HG03139 (cell line): Measurements from ENCODE around the gene ACBD4.
"Not testable (repeated sequence)": the region's sequence is repeated elsewhere in the genome, so short reads cannot be mapped to it uniquely, and the experiment has no call there.

ENCODE experiments used
- ATAC-seq: cut with Tn5 transposase; IDR thresholded peaks from one replicate; pipeline ENCODE4 v1.9.1; 2021; ENCODE audit not compliant: unreplicated experiment

The ACBD4 gene

DNA sequence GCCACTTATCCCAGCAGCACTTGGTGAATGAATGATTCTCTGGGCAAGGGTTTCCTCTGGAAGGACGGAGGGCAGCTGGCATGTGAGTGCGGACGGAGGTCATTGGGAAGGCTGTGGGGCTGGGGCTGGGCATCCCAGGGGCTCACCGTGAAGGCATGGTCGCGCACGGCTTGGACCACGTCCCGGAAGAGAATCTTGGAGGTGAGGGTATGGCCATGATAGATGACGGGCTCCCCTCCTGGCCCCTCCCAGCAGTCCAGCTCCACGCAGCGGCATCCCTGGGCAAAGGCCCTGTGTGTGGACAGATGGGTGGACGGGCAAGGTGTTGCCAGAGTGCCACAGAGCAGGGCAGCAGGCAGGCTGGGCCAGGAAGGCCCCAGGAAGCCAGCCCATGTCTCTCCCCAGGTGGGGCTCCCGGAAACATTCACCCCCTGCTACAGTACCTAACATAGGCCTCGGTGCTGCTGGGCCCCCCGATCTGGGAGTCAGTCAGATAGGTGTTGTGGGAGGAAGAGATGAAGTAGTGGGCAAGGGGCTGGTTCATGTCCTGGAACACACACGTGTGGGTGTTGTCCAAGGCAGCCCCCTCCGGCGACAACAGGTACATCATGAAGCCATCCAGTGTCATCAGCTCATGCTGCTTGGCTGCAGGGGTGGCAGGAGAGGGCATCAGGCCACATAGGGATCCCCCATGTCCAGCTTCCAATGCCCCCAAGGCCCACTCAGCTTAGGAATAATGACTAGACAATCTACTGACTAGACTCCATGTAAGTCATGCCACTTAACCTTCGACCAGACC, 17.4 kb upstream of the ACBD4 start:
- ATAC-seq = no peak

DNA sequence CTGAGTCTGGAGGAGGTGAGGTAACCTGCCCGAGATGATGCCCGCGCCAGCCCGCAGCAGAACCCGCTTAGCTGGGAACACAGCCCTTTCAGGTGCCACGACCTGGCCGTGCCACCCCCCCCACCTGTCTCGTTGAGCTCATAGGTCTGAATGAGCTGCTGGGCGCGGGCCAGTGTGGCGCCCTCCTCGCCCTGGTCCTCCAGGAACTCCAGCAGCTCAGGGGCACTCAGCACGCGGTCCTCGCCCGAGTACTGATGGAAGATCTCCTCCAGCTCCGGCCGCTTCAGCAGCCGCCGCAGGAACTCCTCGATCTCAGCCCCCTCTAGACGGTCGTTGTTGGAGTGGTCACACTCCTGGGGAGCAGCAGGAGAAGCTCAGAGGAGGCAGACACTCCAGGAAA, 16.8 kb upstream of the ACBD4 start:
- no peak for ATAC-seq

DNA sequence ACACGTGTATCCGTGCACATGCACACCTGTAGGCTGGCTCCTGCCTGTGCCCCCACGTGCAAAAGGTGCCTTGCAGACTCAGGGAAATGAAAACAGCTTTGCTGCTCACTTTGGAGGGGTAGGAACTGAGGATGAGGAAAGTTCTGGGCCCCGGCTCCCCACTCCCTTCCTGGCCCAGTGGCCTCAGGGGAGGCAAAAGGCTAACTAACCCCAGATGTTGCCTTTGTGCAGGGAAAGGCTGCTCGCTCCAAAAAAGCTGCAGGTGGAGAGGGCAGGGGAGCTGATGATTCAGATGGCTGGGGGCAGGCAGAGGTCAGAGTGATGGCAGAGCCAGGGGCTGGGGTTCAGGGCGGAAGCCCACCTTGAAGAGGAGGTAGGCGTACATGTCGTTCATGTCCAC, 15.5 kb upstream of the ACBD4 start:
- ATAC-seq = no peak

DNA sequence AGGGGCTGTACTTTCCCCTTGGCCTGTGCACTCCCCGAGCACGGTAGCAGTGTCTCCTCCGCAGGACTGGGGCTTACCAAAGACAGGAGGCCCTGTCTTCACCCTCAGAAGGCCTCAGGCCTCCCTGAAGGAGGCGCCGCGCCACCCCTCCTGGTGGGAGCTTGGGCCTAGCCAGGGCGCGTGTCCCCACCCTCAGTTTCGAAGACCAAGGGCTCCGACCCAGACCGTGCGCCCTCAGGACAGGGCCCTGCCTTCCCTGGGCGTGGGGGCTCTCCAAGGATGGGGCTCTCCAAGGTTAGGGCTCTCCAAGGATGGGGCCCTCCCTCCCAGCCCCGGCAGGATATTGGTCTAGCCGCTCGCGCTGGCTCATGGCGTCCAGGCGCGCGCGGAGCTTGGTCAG, 14.9 kb upstream of the ACBD4 start:
- ATAC-seq = no peak

DNA sequence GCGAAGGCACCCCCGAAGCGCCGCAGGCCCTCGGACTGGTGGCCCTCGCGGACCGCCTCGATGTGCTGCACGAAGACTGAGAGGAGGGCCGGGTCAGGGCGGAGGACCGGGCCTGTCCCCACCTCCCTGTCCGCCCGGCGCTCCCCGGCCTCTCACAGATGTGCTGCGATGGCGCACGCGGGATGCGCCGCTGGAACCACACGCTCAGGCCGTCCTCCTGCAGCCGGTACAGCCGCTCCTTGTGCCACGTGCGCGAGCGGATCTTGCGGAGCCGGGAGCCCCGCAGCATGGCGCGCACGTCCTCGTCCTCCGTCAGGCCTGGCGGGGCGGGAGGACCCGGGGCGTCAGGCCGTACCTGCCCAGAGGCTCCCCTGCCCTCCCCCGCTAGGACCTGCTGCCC, 14.4 kb upstream of the ACBD4 start:
- no peak for ATAC-seq

DNA sequence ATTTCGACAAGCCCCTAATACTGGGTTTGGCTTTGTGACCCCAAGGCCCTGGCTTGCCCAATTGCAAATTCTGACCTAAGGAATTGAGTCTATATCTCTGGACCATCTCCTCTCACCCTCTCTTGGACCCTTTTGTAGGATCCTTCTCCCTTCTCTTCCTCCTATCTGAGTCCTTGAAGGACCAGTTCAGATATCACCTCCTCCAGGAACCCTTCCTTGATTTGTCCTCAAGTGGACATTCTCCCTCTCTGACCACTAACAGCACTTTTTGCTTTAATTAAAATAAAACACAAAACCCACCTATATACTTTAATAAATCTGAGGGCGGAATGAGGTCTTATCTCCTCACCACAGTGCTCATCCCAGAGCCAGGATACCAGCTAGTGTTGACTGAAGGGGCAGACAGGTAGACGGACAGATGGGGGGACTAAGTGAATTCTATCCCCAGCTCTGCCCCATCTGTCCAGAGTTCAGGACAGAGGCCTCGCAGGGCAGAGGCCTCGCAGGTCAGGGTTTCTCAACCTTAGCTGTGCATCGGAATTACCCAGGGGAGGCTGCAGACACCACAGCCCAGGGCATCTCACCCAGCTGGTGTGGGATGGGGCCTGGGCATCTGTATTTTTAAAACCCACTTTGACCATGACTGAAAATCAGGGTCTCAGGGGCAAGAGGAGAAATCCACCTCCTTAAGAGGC, 12.3 kb upstream of the ACBD4 start:
- ATAC-seq = no peak

DNA sequence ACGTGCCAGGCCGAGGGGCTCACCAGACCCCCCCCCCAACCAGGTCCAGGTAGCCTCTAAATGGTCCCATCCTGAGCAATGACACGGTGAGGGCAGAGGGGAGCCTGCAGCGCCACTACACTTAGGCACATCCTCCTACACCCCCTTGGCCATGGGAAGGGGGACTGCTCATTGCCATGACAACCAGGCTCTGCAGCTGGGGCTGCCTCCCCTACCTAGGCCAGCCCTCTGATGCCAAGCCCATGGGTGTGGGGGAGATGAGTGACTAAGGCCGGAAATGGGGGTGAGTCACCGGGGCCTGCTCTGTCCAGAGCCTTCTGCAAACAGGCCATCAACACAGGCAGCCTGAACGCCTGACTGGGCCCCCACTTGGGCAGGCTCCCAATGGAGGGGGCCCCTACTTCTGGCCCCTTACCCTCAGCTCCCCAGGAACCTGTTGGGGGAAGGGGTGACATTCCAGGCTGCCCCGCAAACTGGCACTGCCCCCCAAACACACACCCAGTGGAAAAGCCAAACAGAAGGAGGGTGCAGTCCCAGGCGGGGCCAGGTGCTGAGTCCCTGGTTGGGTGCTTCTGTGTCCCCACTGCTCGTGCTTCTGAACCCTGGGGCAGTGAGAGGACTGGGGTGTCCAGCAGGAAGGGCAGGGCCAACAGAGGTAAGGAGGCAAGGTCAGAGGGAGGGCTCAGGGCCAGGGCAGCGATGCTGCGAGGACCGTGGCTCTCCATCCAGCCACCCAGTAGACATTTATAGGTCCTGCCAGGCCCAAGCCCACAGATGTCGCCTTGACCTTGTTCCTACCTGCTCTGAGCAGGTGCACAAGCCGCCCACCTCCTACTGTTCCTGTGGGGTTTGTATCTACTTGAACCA, 11.3 kb upstream of the ACBD4 start:
- no peak for ATAC-seq

DNA sequence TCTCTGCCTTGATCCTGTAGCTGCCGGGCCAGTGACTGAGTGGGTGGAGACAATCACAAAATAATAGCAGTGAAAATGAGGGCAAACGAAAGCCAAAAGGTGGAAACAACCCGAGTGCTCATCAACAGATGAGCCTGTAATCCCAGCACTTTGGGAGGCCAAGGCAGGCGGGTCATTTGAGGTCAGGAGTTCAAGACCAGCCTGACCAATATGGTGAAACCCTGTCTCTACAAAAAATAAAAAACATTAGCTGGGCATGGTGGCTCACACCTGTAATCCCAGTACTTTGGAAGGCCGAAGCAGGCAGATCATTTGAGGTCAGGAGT, 10.7 kb upstream of the ACBD4 start:
- not testable (repeated sequence) for ATAC-seq

DNA sequence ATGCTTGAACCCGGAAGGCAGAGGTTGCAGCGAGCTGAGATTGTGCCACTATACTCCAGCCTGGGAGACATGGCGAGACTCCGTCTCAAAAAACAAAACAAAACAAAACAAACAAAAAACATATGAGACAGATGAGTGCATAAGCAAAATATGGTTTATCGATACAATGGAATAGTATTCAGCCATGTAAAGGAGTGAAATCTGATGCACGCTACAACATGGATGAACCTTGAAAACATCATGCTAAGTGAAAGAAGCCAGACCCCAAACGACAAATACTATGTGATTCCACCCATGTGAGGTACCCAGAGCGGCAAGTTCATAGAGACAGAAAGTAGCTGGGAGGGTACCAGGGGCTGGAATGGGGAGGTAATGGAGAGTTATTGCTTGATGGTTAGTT, 10.0 kb upstream of the ACBD4 start:
- no peak for ATAC-seq

DNA sequence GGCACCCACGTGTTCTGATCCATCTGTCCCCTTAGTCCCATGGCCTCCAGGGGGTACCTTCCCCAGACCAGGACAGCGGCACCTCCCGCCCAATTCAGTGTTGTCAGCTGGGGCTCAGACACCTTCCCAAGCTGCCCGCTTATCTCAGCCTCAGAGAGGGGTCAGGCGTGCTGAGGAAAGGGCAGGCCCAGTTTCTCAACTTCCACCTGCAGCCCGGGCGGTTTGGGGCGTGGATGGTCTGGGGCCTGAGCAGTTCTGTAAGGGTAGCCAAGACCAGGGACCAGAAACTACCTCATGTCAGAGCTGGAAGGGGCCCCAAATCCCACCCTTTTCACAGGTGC, 8.3 kb upstream of the ACBD4 start:
- no peak for ATAC-seq

DNA sequence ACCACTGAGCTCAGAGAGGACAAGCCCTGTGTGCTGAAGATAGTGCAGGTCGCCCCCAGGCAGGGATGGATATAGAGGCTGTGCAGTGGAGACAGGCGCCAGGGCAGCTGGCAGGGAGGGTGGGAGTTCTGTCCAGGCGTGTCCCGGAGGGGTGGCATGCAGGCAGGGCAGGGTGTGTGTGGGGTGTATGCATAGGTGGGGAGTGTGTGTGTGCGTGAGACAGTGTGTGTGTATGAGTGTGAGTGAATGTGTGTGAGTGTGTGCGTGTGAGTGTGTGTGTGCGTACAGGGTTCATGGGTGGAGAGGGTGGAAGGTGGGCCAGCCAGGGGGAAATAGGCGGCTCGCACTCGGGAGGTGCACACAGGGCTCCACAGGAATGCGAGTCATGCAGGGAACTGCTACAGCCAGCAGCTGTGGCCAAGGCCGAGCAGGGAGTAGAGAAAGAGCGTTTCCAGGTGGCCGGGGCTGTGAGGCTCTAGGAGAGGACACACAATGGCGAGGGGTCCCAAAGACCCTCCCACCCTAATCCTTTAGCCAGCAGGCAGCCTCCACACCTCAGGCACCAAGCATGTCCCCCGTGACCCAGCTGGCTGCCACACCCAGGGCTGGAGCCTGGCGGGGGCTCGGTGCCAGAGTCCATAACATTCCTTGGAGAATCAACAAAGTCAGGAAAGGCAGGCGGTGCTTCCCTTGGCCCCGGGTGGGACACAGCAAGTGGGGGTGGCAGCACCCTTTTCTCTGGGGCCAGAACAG, 7.8 kb upstream of the ACBD4 start:
- no peak for ATAC-seq

DNA sequence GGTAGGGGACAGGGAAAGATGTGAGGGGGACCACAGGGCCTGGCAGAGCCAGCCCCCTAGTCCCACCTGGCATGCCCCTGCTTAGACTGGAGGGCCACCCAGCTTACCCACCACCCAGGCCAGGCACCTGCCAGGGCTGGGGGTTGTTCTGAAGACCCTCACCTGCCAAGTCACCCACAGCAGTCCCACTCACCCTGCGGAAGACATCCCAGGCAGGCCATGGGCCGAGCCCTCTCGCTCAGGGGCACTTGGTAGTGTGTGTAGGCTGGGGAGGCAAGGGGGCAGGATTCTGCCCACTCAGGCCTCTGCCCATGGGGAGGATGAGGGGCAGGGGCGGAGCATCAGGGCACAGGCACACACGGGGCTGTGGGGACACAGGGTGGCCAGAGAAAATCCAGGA, 7.2 kb upstream of the ACBD4 start:
- no peak for ATAC-seq

DNA sequence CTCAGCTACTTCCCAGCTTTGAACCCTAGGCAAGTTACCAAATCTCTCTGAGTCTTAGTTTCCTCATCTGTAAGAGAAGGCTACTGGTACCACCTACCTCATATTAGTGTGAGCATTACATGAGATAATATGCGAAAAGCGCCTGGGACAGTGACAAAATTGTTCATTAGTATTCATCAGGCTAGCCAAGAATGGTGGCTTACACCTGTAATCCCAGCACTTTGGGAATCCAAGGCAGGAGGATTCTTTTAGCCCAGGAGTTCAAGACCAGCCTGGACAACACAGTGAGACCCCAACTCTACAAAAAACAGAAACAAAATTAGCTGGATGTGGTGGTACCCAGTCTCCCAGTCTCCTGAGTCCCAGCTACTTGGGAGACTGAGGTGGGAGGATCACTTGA, 6.5 kb upstream of the ACBD4 start:
- no peak for ATAC-seq

DNA sequence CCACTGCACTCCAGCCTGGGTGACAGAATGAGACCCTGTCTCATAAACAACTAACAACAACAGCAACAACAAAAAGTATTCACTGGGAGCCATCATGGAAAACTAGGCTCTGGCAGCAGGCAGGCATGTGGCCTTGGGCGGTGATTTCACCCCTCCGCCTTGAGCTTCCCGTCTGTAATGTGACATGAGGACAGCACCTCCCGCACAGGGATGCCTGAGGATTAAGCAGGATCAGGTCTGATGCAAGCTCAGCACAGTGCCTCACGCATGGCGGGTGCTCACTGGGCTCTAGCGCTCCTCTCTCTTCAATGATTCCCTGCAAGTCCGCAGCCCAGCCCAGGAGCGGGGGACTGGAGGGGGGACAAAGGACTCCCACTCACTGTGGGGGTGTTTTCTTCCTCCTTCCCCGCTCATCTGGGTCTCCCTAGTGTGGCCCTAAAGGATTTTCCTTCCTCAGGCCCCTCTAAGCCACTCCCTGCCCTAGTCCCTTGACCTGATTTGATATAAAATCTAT, 6.0 kb upstream of the ACBD4 start:
- no peak for ATAC-seq

DNA sequence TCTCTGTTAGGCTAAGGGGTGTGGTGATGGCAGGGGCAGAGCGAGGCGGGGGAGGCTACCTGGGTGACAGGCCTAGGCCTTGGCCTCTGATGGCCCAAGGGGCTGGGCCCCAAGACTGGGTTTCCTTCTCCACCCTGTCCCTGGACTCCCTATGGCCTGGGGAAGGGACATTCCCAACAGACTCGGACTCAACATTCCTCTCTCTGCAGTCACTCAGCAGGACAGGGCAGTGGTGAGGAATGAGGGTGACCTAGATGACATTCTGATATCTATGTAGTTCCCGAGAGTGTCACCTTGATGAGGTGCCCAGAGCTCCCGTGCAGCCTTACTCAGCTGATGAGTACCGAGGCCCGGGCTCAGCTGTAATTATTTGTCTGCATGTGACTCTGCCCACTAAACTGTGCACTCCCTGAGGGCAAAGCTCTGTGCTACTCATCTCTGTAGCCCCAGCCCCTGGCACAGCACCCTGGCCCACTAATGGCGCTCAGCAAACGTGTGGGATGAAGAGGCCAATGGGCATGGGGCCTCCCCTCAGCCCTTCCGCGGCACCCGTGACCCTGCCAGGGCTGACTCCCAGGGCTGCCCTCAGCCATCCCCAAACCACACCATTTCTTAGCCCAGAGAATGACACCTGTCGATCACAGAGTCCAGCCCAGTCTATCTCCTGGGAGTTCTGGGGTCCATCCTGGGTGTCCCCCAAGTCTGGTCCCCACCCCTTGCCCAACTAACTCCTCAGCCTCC, 5.4 kb upstream of the ACBD4 start:
- no peak for ATAC-seq

DNA sequence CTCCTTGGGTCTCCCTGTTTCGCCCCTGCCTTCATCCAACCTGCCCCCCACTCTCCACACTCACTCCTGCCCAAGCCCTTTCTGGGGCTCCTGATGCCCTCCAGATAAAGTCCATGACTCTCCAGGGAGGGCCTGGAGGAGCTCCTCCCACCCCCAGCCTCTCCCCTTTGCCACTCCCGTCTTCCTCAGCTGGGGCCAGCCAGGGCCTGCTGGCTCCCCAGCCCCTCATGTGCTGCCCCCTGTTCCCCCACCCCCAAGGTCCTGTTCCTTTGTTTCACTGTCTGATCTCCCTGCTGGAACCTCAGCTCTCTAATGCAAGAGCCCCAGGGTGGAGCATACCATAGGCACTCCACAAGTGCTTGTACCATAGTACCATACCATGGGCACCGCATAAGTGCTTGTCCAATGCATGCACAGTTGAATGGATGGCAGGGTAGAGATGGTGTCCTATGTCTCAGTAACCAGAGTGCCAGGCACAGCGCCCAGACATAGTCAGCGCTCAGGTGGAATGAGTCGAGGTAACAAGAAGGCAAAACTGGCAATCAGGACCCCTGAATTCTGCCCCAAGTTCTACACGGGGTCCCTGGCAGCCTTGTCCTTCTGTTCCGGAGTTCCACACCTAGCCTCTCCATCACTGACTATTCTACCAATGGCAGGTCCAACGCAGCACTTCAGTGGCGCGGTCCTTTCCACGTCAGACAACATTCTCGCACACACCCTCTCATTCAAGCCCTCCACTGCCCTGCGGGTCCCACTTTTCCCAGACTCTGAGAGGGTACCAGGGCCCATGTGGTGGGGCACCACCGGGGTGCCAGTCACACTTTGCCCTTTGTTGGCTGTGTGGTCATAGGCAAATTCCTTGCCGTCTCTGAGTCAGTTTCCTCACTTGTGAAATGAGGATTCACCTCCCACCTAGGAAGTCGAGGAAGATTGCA, 4.5 kb upstream of the ACBD4 start:
- ATAC-seq = no peak

DNA sequence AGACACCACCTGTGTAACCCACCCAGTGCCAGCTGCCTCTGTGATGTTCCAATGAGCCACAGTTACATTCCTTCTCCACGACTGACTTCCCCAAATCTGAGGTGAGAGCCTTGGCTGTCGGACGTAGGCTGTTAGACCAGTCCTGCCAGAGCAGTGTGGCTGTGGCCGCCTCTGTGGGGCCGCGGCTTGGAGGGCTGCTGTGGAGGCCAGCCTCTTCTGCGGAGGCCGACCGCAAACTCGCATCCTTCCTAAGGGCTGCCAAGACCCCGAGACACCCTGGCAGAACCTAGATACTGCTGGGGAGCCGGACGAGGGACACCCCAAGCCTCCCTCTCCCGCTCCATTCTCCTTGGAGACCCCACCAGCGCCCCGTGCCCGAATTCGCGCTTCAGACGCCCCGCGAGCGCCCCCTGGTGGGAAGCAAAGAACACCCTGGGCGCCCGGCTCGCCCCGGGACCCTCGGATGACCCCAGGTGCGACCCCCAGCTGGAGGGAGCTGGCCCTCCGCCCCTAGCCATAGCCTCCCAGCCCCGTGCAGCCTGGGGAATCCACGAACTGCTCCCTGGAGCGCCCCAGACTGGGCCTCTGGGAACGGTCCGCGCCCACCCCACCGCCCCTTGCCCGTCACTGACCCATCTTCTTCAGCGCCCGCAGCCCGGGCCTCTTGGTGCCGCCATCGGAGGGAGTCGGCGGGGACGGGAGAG, 3.7 kb upstream of the ACBD4 start:
- ATAC-seq = no peak

DNA sequence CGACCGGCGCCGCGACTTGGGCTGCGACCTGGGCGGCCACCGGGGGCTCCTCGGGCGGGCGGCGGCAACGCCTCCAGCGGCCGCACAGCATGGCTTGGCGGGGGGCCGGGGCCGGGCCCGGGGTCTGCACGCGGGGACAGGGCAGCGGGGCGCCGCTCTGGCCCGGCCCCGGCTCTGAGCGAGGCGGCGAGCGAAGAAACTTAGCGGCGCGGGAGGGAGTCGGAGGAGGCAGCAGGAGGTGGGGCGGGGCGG, 3.2 kb upstream of the ACBD4 start, which contains the start of gene PLCD3:
Gene PLCD3, minus strand, starts transcription at position 196 of the 252 bp plus-strand sequence. Its CDS starts 105 bp downstream, at position 91.
- no peak for ATAC-seq
